Type B pancreatic cell (in vitro differentiated cells): ENCODE data around the gene DHX57. TPM values are rescaled to one million over a fixed set of nuclear protein-coding genes. Genes with fewer than 3 reads are reported as not detected.

Experiments
- DNase-seq: peaks from one replicate; pipeline ENCODE4 v3.0.0; 2021; ENCODE audit warnings: mixed read lengths; ENCODE audit not compliant: unreplicated experiment; ENCODE audit errors: extremely low spot score
- H3K27ac Mint-ChIP-seq: 2 replicates; pipeline ENCODE4 v1.8.0; 2021; ENCODE audit warnings: mild to moderate bottlenecking, mixed read lengths
- H3K27me3 Mint-ChIP-seq: 2 replicates; pipeline ENCODE4 v1.8.0; 2021; ENCODE audit warnings: mixed read lengths
- H3K36me3 Mint-ChIP-seq: 2 replicates; pipeline ENCODE4 v1.8.0; 2021; ENCODE audit warnings: mixed read lengths
- H3K4me1 Mint-ChIP-seq: one replicate; pipeline ENCODE4 v1.8.0; 2021; ENCODE audit warnings: mixed read lengths; ENCODE audit not compliant: unreplicated experiment
- H3K4me3 Mint-ChIP-seq: 2 replicates; pipeline ENCODE4 v1.8.0; 2021; ENCODE audit warnings: mild to moderate bottlenecking, mixed read lengths
- H3K9me3 Mint-ChIP-seq: 2 replicates; pipeline ENCODE4 v1.8.0; 2021; ENCODE audit warnings: mixed read lengths
- total RNA-seq: library from RNA; stranded (reverse); gene quantifications from 2 replicates; pipeline ENCODE4 v1.2.1, GENCODE V29; 2021; ENCODE audit warnings: low replicate concordance
- TF ChIP-seq, protein P1 (sequence below): fragments of 200-600 bp; sonication (generic); conservative IDR thresholded peaks from 2 replicates; pipeline ENCODE4 v1.5.0; 2021; ENCODE audit warnings: antibody characterized with exemption, mild to moderate bottlenecking

DHX57 gene
- total RNA-seq, 1 donor from 2014 or later, result 28.1 TPM

- H3K27me3 Mint-ChIP-seq, result no peaks in the 10 kb centered on the region
- no peaks in the 10 kb centered on the region for H3K4me1 Mint-ChIP-seq
- no peak overlapping the region for H3K4me3 Mint-ChIP-seq
Observed at GRCh38 chr2:38898256-38898655, 22.5 kb upstream of the DHX57 start.

GRCh38 chr2:38892819-38893218, 17.1 kb upstream of the DHX57 start:
- Mint-ChIP-seq H3K4me1 (no peaks in the 10 kb centered on the region), H3K27ac (no peak overlapping the region), H3K27me3 (no peaks in the 10 kb centered on the region), H3K9me3 (no peaks in the 10 kb centered on the region), H3K4me3 (no peak overlapping the region), H3K36me3 (no peaks in the 10 kb centered on the region)
- DNase-seq, result no peak
- TF ChIP-seq, protein P1, sequence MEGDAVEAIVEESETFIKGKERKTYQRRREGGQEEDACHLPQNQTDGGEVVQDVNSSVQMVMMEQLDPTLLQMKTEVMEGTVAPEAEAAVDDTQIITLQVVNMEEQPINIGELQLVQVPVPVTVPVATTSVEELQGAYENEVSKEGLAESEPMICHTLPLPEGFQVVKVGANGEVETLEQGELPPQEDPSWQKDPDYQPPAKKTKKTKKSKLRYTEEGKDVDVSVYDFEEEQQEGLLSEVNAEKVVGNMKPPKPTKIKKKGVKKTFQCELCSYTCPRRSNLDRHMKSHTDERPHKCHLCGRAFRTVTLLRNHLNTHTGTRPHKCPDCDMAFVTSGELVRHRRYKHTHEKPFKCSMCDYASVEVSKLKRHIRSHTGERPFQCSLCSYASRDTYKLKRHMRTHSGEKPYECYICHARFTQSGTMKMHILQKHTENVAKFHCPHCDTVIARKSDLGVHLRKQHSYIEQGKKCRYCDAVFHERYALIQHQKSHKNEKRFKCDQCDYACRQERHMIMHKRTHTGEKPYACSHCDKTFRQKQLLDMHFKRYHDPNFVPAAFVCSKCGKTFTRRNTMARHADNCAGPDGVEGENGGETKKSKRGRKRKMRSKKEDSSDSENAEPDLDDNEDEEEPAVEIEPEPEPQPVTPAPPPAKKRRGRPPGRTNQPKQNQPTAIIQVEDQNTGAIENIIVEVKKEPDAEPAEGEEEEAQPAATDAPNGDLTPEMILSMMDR, result no peak

More at GRCh38 chr2:38898256-38898655, 22.5 kb upstream of the DHX57 start:
- H3K36me3 Mint-ChIP-seq, result no peaks in the 10 kb centered on the region
- no peaks in the 10 kb centered on the region for H3K9me3 Mint-ChIP-seq
- H3K27ac Mint-ChIP-seq, result no peak overlapping the region
- no peak for DNase-seq
- TF ChIP-seq, protein P1, result no peak

DNA sequence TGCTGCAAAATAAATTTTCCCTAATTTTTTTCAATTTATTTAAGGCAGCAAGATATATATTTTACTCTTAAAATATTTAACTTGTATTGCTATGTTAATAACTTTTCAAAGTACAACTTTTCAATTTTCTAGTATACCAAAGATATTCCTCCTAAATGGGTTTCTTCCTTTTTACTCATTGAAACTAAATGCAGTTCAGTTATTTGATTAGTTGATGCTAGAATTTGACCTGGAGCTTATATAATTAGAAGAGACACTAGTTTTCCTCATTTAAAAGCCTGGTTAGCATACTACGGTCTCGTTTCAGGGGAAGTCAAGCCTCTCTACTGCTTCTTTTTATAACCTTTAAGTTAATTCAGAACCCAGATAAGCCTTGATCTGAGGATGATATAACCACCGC, 13.8 kb upstream of the DHX57 start, which contains the start of gene ARHGEF33:
Gene ARHGEF33 (plus strand): TSS at position 301 of the 400 bp plus-strand sequence. CDS start 29,573 bp downstream, outside the sequence.
- no peak for DNase-seq
- H3K4me3 Mint-ChIP-seq, result no peak within 1 kb of the TSS
- no peaks in the 10 kb centered on the region for H3K9me3 Mint-ChIP-seq
- no peaks in the 10 kb centered on the region for H3K27me3 Mint-ChIP-seq
- H3K4me1 Mint-ChIP-seq, result no peaks in the 10 kb centered on the region
- H3K27ac Mint-ChIP-seq, result no peak within 1 kb of the TSS
- TF ChIP-seq, protein P1, result no peak
- H3K36me3 Mint-ChIP-seq, result no peaks in the 10 kb centered on the region

DNA sequence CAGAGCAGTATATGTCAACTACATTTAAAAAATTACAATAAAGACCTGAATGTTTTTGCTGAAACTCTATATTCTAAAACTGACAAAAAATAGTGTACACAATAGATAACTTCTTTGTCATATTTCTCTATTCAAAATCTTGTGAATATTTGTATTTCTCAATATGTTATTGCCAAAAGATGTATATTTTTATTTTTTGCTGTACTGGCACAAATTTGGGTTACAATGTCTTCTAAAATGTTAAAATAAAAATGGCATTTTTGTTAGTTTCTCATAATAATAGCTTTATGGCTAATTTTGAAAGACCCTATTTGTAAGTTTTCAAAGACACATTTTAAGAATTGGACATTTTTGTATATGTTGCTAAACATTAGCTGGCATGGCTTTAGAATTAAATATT, 13.3 kb upstream of the DHX57 start:
- H3K36me3 Mint-ChIP-seq, result no peaks in the 10 kb centered on the region
- no peak overlapping the region for H3K4me3 Mint-ChIP-seq
- H3K9me3 Mint-ChIP-seq, result no peaks in the 10 kb centered on the region
- no peak for DNase-seq
- H3K27ac Mint-ChIP-seq, result no peak overlapping the region
- H3K27me3 Mint-ChIP-seq, result no peaks in the 10 kb centered on the region
- TF ChIP-seq, protein P1, result no peak
- no peaks in the 10 kb centered on the region for H3K4me1 Mint-ChIP-seq

DNA sequence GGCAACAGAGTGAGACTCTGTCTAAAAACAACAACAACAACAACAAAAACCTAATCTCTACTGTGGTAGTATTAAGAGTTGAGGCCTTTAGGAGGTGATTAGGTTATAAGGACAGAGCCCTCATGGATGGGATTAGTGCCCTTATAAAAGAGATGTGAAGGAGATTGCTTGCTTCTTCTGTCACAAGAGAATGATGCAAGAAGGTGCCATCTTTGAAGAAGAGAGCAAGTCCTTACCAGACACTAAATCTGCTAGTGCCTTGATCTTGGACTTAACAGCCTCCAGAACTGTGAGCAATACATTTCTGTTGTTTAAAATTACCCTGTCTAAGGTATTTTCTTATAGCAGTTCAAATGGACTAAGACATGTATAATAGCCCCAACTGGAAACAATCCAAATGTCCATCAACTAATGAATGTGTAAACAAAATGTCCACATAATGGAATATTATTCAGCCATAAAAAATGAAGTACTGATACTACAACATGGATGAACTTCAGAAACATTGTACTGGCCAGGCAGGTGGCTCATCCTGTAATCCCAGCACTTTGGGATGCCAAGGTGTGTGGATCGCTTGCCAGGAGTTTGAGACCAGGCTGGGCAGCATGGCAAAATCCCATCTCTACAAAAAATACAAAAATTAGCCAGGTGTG, 12.3 kb upstream of the DHX57 start:
- Mint-ChIP-seq H3K9me3 (no peaks in the 10 kb centered on the region), H3K4me1 (no peaks in the 10 kb centered on the region), H3K27ac (no peak overlapping the region), H3K27me3 (no peaks in the 10 kb centered on the region), H3K4me3 (no peak overlapping the region), H3K36me3 (peaks cover 1% of the 10 kb centered on the region)
- no peak for DNase-seq
- TF ChIP-seq, protein P1, result no peak

DNA sequence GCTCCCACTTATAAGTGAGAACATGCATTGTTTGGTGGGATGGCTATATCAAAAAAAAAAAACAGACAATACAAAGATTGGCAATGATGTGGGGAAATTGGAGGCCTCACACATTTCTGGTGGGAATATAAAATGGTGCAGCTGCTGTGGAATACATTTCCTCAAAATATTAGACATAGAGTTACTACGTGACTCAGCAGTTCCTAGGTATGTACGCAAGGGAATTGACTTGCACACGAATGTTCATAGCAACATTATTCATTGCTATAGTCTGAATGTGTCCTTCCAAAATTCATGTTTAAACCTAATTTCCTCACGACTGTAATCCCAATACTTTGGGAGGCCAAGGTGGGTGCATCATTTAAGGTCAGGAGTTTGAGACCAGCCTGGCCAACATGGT, 11.6 kb upstream of the DHX57 start:
- H3K27ac Mint-ChIP-seq, result no peak overlapping the region
- peaks cover 4% of the 10 kb centered on the region for H3K36me3 Mint-ChIP-seq
- no peak overlapping the region for H3K4me3 Mint-ChIP-seq
- H3K9me3 Mint-ChIP-seq, result no peaks in the 10 kb centered on the region
- TF ChIP-seq, protein P1, result no peak
- no peaks in the 10 kb centered on the region for H3K4me1 Mint-ChIP-seq
- DNase-seq, result no peak
- H3K27me3 Mint-ChIP-seq, result no peaks in the 10 kb centered on the region
